HL-60 (cell line): ENCODE results near the gene RAB8B.

Experiments used
- GABPA ChIP-seq: IDR thresholded peaks from 2 replicates; pipeline ENCODE4 v1.6.1; 2012; ENCODE audit warnings: low read depth
- POLR2AphosphoS5 ChIP-seq: IDR thresholded peaks from 2 replicates; pipeline ENCODE4 v1.6.1; 2012; ENCODE audit warnings: low read depth
- SPI1 ChIP-seq: IDR thresholded peaks from 2 replicates; pipeline ENCODE4 v1.6.1; 2012; ENCODE audit warnings: low read depth, mild to moderate bottlenecking, borderline replicate concordance
- TF ChIP-seq, protein P1 (sequence below): IDR thresholded peaks from one replicate; pipeline ENCODE4 v1.5.1; 2011; ENCODE audit warnings: low read length, control low read depth, inconsistent platforms; ENCODE audit not compliant: insufficient read depth
- TF ChIP-seq, protein P2 (sequence below): IDR thresholded peaks from 2 replicates; pipeline ENCODE4 v1.6.1; 2012; ENCODE audit warnings: low read depth; ENCODE audit not compliant: insufficient replicate concordance

DNA sequence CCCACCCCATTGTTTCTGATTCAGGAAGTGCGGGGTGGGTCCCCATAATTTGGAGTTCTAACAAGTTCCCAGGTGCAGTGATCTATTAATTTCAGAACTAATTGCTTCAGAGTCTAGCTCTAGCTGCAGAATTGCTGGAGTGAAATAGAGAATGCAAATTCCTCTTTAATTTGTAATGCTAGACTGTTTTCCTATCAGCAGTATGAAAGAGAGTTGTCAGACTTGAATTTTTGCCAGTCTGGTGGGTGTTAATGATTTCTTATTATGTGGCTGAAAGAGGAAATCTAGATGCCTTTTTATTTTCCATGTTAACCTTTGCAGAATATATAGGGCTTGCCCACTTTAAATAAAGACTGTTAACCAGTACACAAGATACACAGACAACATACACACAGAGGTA, 111.7 kb downstream of the RAB8B start:
- TF ChIP-seq, protein P1, sequence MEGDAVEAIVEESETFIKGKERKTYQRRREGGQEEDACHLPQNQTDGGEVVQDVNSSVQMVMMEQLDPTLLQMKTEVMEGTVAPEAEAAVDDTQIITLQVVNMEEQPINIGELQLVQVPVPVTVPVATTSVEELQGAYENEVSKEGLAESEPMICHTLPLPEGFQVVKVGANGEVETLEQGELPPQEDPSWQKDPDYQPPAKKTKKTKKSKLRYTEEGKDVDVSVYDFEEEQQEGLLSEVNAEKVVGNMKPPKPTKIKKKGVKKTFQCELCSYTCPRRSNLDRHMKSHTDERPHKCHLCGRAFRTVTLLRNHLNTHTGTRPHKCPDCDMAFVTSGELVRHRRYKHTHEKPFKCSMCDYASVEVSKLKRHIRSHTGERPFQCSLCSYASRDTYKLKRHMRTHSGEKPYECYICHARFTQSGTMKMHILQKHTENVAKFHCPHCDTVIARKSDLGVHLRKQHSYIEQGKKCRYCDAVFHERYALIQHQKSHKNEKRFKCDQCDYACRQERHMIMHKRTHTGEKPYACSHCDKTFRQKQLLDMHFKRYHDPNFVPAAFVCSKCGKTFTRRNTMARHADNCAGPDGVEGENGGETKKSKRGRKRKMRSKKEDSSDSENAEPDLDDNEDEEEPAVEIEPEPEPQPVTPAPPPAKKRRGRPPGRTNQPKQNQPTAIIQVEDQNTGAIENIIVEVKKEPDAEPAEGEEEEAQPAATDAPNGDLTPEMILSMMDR = no peak
- TF ChIP-seq GABPA (no peak), POLR2AphosphoS5 (no peak), SPI1 (no peak)
- TF ChIP-seq, protein P2, sequence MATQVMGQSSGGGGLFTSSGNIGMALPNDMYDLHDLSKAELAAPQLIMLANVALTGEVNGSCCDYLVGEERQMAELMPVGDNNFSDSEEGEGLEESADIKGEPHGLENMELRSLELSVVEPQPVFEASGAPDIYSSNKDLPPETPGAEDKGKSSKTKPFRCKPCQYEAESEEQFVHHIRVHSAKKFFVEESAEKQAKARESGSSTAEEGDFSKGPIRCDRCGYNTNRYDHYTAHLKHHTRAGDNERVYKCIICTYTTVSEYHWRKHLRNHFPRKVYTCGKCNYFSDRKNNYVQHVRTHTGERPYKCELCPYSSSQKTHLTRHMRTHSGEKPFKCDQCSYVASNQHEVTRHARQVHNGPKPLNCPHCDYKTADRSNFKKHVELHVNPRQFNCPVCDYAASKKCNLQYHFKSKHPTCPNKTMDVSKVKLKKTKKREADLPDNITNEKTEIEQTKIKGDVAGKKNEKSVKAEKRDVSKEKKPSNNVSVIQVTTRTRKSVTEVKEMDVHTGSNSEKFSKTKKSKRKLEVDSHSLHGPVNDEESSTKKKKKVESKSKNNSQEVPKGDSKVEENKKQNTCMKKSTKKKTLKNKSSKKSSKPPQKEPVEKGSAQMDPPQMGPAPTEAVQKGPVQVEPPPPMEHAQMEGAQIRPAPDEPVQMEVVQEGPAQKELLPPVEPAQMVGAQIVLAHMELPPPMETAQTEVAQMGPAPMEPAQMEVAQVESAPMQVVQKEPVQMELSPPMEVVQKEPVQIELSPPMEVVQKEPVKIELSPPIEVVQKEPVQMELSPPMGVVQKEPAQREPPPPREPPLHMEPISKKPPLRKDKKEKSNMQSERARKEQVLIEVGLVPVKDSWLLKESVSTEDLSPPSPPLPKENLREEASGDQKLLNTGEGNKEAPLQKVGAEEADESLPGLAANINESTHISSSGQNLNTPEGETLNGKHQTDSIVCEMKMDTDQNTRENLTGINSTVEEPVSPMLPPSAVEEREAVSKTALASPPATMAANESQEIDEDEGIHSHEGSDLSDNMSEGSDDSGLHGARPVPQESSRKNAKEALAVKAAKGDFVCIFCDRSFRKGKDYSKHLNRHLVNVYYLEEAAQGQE = no peak
